ENCODE results near the gene SLC35G4.

The SLC35G4 gene

GRCh38 chr18:11649839-11650238, 40.4 kb downstream of the SLC35G4 start:
- Histone ChIP-seq H3K4me3 (replicated peaks; ENCODE audit: low read depth, low read length) (no peak overlapping the region), H3K36me3 (ENCODE audit: control insufficient read depth, insufficient read depth, low read length) (no peaks in the 10 kb centered on the region), H3K27me3 (replicated peaks; ENCODE audit: control insufficient read depth, insufficient read depth, low read length) (no peaks in the 10 kb centered on the region; the same call in none of the 2 replicates)
- TF ChIP-seq, protein P1, sequence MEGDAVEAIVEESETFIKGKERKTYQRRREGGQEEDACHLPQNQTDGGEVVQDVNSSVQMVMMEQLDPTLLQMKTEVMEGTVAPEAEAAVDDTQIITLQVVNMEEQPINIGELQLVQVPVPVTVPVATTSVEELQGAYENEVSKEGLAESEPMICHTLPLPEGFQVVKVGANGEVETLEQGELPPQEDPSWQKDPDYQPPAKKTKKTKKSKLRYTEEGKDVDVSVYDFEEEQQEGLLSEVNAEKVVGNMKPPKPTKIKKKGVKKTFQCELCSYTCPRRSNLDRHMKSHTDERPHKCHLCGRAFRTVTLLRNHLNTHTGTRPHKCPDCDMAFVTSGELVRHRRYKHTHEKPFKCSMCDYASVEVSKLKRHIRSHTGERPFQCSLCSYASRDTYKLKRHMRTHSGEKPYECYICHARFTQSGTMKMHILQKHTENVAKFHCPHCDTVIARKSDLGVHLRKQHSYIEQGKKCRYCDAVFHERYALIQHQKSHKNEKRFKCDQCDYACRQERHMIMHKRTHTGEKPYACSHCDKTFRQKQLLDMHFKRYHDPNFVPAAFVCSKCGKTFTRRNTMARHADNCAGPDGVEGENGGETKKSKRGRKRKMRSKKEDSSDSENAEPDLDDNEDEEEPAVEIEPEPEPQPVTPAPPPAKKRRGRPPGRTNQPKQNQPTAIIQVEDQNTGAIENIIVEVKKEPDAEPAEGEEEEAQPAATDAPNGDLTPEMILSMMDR (IDR thresholded peaks at IDR 0.05; ENCODE audit: insufficient read depth, low read length, poor library complexity, severe bottlenecking): no peak
- no peak for DNase-seq (ENCODE audit: extremely low read depth, insufficient read length)

- Histone ChIP-seq H3K36me3 (ENCODE audit: control insufficient read depth, insufficient read depth, low read length) (no peaks in the 10 kb centered on the region), H3K4me3 (replicated peaks; ENCODE audit: low read depth, low read length) (no peak overlapping the region), H3K27me3 (replicated peaks; ENCODE audit: control insufficient read depth, insufficient read depth, low read length) (no peaks in the 10 kb centered on the region; the same call in none of the 2 replicates)
- TF ChIP-seq, protein P1 (IDR thresholded peaks at IDR 0.05; ENCODE audit: insufficient read depth, low read length, poor library complexity, severe bottlenecking): no peak
- DNase-seq (ENCODE audit: extremely low read depth, insufficient read length): no peak
Measured at GRCh38 chr18:11651899-11652298, 42.5 kb downstream of the SLC35G4 start.

DNA sequence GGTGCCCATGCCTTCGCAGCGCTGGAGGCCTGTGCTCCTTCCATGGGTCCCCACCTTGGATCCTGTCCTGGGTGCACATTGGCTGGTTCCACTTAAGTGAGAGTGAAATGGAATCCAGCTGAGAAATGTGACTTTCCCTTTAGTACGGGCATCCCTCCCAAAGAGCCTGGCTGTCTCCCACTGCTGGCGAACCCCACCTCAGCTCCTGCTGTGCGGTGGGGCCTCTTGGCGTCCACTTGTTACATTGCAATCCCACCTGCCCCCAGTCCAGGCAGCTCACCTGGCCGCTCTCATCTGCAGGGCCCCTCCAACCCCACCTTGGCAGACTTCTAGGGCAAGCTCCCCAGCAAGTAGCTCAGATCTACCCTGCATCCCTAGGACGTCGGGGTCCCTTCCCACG, 44.1 kb downstream of the SLC35G4 start:
- no peak for DNase-seq (ENCODE audit: extremely low read depth, insufficient read length)
- peaks cover 2% of the 10 kb centered on the region for H3K27me3 ChIP-seq (replicated peaks; ENCODE audit: control insufficient read depth, insufficient read depth, low read length)
- no peak overlapping the region for H3K4me3 ChIP-seq (replicated peaks; ENCODE audit: low read depth, low read length)
- H3K36me3 ChIP-seq (ENCODE audit: control insufficient read depth, insufficient read depth, low read length): no peaks in the 10 kb centered on the region
- TF ChIP-seq, protein P1 (IDR thresholded peaks at IDR 0.05; ENCODE audit: insufficient read depth, low read length, poor library complexity, severe bottlenecking): no peak

DNA sequence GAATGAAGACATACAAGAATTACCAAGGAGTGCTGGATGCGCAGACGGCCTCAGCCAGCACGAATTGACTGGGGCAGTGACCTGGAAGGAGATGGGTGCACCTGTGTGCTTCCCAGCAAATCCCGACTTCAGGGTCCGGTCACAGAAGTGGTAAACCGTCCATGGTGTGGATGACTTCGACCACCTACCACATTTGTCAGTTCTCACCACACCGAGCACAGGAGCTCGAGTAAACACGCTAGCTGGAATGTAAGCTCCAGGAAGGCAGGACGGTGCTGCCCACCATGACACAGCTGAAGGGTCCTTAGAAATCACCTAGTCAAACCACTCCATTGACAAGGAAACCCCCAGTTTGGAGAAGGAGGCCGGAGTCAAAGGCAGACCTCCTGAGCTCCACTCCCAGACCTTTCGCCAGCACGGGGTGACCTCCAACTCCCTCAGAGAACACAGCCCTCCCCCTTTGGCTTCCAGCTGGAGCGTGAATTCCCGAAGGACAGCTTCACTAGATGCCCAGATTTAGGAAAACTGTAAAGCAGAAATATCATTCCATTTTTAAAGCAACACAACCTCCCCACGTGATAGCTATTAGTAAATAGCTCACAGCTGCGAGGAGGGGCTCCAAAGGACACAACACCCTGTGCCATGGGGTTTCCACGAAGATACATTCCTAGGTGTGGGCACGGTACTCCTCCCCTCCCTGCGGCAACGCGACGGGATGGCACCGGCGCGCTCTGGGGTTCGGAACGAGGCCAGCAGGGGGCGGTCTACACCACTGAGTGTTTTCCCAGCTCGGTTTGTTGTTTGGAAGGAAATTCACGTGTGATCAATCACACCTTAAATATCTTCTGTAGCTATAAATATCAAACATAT, 45.6 kb downstream of the SLC35G4 start:
- TF ChIP-seq, protein P1 (IDR thresholded peaks at IDR 0.05; ENCODE audit: insufficient read depth, low read length, poor library complexity, severe bottlenecking): peak; percentile 87
- peaks cover 2% of the 10 kb centered on the region for H3K27me3 ChIP-seq (replicated peaks; ENCODE audit: control insufficient read depth, insufficient read depth, low read length)
- H3K36me3 ChIP-seq (ENCODE audit: control insufficient read depth, insufficient read depth, low read length): no peaks in the 10 kb centered on the region
- no peak overlapping the region for H3K4me3 ChIP-seq (replicated peaks; ENCODE audit: low read depth, low read length)
- peak; percentile 36 for DNase-seq (ENCODE audit: extremely low read depth, insufficient read length)

DNA sequence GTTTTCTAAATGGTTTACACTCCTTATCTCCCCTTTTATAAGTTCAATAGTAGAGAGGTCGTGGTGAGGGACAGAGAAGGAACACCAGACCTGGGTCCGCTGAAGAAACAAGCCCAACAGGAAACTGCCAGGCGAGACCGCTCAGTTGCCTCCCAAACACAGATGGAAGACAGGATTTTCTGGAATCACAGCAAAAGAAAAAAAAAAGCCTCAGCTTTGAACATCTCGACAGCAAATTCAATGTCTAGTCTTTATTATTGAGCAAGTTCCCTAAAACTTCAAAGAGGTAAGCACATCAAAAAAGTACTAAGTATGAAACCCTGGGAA, 46.2 kb downstream of the SLC35G4 start:
- H3K36me3 ChIP-seq (ENCODE audit: control insufficient read depth, insufficient read depth, low read length): no peaks in the 10 kb centered on the region
- TF ChIP-seq, protein P1 (IDR thresholded peaks at IDR 0.05; ENCODE audit: insufficient read depth, low read length, poor library complexity, severe bottlenecking): no peak
- no peak overlapping the region for H3K4me3 ChIP-seq (replicated peaks; ENCODE audit: low read depth, low read length)
- peaks cover 2% of the 10 kb centered on the region for H3K27me3 ChIP-seq (replicated peaks; ENCODE audit: control insufficient read depth, insufficient read depth, low read length)
- no peak for DNase-seq (ENCODE audit: extremely low read depth, insufficient read length)

Data from GM06990 (cell line).